ENCODE measurements around the gene ARRDC5.

ARRDC5 gene

GRCh38 chr19:4916292-4917082 is 13.8 kb upstream of the ARRDC5 start:
- Histone ChIP-seq H3K4me3 (ENCODE audit: low read length) (no peak overlapping the region), H3K79me2 (ENCODE audit: control insufficient read depth, low read length) (peaks cover 100% of the 10 kb centered on the region), H3K9me2 (replicated peaks; ENCODE audit: control insufficient read depth, low read length) (no peaks in the 10 kb centered on the region), H3K9me3 (ENCODE audit: control insufficient read depth, insufficient read depth, low read length) (no peaks in the 10 kb centered on the region), H3K4me1 (ENCODE audit: control insufficient read depth, low read length) (peaks cover 53% of the 10 kb centered on the region), H3K4me2 (ENCODE audit: low read length) (peak overlapping the region; percentile 6; the same call in 1 of the 2 replicates), H3K36me3 (ENCODE audit: control insufficient read depth, low read length) (peaks cover 96% of the 10 kb centered on the region), H3K27ac (ENCODE audit: low read depth, low read length) (peak overlapping the region; percentile 29; the same call in 1 of the 2 replicates), H3F3A (ENCODE audit: control insufficient read depth, insufficient read depth) (no peaks in the 10 kb centered on the region), H4K20me1 (ENCODE audit: control insufficient read depth, insufficient read depth, low read depth, low read length) (peaks cover 43% of the 10 kb centered on the region), H3K27me3 (ENCODE audit: control insufficient read depth, low read length) (no peaks in the 10 kb centered on the region)
- TF ChIP-seq EZH2phosphoT487 (IDR thresholded peaks at IDR 0.05; ENCODE audit: borderline replicate concordance, low read length) = no peak
- TF ChIP-seq, protein P1, sequence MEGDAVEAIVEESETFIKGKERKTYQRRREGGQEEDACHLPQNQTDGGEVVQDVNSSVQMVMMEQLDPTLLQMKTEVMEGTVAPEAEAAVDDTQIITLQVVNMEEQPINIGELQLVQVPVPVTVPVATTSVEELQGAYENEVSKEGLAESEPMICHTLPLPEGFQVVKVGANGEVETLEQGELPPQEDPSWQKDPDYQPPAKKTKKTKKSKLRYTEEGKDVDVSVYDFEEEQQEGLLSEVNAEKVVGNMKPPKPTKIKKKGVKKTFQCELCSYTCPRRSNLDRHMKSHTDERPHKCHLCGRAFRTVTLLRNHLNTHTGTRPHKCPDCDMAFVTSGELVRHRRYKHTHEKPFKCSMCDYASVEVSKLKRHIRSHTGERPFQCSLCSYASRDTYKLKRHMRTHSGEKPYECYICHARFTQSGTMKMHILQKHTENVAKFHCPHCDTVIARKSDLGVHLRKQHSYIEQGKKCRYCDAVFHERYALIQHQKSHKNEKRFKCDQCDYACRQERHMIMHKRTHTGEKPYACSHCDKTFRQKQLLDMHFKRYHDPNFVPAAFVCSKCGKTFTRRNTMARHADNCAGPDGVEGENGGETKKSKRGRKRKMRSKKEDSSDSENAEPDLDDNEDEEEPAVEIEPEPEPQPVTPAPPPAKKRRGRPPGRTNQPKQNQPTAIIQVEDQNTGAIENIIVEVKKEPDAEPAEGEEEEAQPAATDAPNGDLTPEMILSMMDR (IDR thresholded peaks at IDR 0.05; ENCODE audit: low read depth, low read length, poor library complexity, severe bottlenecking) = no peak

DNA sequence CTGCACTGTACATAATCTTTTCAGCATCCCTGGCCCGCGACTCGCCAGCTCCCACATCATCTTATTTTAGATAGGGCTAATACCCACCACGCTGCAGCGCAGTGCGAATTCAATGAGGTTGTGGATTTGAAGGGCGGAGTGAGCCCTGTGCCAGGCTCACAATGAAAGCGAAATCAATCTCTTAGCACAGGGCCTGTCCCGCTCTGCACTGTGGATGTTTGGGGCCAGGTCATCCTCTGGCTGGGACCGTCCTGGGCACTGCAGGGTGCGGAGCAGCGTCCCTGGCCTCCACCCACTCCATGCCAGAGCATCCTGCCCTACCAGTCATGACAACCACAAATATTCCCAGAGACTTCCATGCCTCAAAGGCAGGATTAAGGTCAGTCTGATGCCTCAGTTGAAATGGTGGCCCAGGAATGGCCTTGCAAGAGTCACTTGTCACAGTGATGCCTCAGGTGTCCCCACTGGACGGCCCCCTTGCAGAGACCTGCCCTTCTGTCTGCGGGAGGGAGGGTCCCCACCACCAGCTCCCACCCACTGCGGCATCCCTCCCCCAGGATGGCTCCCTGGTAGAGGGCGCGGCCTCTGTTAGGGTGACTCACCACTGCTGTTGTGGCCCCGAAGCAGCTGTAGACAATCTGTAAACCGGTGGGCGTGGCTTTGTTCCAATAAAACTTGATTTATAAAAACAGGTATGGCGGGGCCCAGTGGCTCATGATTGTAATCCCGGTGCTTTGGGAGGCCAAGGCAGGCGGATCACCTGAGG is 12.2 kb upstream of the ARRDC5 start:
- 0 out of 2 replicates have a peak overlapping the region, but pooled peaks have one; percentile 6 for H3K4me3 ChIP-seq (ENCODE audit: low read length)
- peak overlapping the region; percentile 6; the same call in 1 of the 2 replicates for H3K4me2 ChIP-seq (ENCODE audit: low read length)

DNA sequence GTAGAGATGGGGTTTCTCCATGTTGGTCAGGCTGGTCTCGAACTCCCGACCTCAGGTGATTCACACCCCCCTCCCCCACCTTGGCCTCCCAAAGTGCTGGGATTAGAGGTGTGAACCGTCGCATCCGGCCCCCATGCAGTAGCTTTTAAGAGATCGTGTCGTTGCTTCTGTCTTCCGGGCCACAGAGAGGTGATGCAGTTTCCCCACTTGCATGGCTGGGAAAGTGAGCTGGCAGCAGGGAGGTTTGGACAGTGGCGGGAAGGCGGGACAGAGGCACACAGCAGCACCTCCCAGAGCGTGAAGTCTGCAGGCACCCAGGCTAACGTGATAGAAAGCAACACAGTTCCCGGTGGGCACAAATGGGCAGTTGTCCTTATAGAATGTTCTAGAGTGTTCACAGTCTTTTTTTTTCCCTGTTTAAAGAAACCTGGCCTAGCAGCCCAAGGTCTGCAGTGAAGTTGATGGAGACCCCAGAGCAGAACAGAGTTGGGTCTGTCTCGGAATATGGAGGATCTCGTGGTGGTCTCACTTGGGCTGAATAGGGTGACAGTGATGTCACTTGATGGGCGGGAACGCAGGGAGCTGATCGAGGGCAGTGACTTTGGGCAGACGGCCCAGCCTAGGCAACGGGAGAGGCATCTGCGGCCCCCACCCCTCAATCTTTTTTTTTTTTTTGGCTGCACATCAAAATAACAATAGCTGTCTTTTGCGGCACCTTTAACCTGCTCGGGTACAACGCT is 11.5 kb upstream of the ARRDC5 start:
- TF ChIP-seq, protein P1 (IDR thresholded peaks at IDR 0.05; ENCODE audit: low read depth, low read length, poor library complexity, severe bottlenecking) = no peak
- TF ChIP-seq EZH2phosphoT487 (IDR thresholded peaks at IDR 0.05; ENCODE audit: borderline replicate concordance, low read length) = no peak
- H3K36me3 ChIP-seq (ENCODE audit: control insufficient read depth, low read length) = peaks cover 90% of the 10 kb centered on the region
- H3K4me1 ChIP-seq (ENCODE audit: control insufficient read depth, low read length) = peaks cover 59% of the 10 kb centered on the region
- H3K79me2 ChIP-seq (ENCODE audit: control insufficient read depth, low read length) = peaks cover 93% of the 10 kb centered on the region
- no peak overlapping the region for H3K27ac ChIP-seq (ENCODE audit: low read depth, low read length)
- no peaks in the 10 kb centered on the region for H3K9me2 ChIP-seq (replicated peaks; ENCODE audit: control insufficient read depth, low read length)
- H3K9me3 ChIP-seq (ENCODE audit: control insufficient read depth, insufficient read depth, low read length) = no peaks in the 10 kb centered on the region
- H3K4me2 ChIP-seq (ENCODE audit: low read length) = peak overlapping the region; percentile 6; the same call in 1 of the 2 replicates
- H3F3A ChIP-seq (ENCODE audit: control insufficient read depth, insufficient read depth) = peaks cover 2% of the 10 kb centered on the region; the same call in 1 of the 2 replicates
- peaks cover 44% of the 10 kb centered on the region for H4K20me1 ChIP-seq (ENCODE audit: control insufficient read depth, insufficient read depth, low read depth, low read length)
- H3K27me3 ChIP-seq (ENCODE audit: control insufficient read depth, low read length) = no peaks in the 10 kb centered on the region
- no peak overlapping the region for H3K4me3 ChIP-seq (ENCODE audit: low read length)

More for the DNA sequence above, 12.2 kb upstream of the ARRDC5 start:
- Histone ChIP-seq H3K79me2 (ENCODE audit: control insufficient read depth, low read length) (peaks cover 100% of the 10 kb centered on the region), H3K27ac (ENCODE audit: low read depth, low read length) (no peak overlapping the region), H3F3A (ENCODE audit: control insufficient read depth, insufficient read depth) (peaks cover 2% of the 10 kb centered on the region; the same call in 1 of the 2 replicates), H4K20me1 (ENCODE audit: control insufficient read depth, insufficient read depth, low read depth, low read length) (peaks cover 44% of the 10 kb centered on the region), H3K36me3 (ENCODE audit: control insufficient read depth, low read length) (peaks cover 94% of the 10 kb centered on the region), H3K4me1 (ENCODE audit: control insufficient read depth, low read length) (peaks cover 58% of the 10 kb centered on the region), H3K27me3 (ENCODE audit: control insufficient read depth, low read length) (no peaks in the 10 kb centered on the region), H3K9me3 (ENCODE audit: control insufficient read depth, insufficient read depth, low read length) (no peaks in the 10 kb centered on the region), H3K9me2 (replicated peaks; ENCODE audit: control insufficient read depth, low read length) (no peaks in the 10 kb centered on the region)
- no peak for TF ChIP-seq EZH2phosphoT487 (IDR thresholded peaks at IDR 0.05; ENCODE audit: borderline replicate concordance, low read length)
- TF ChIP-seq, protein P1 (IDR thresholded peaks at IDR 0.05; ENCODE audit: low read depth, low read length, poor library complexity, severe bottlenecking) = no peak

All from DOHH2 (cell line).